ENCODE measurements around the gene KLHL17. TPM values are rescaled to one million over a fixed set of nuclear protein-coding genes. Genes with fewer than 3 reads are reported as not detected.

The KLHL17 gene
- total and polyA plus RNA-seq, 9 of the 15 experiments (the other 6 are each of a cell fraction or from before 2014, with no cell fraction given) = 0.14 to 84.8 (median 13.0) TPM

- TF ChIP-seq CREB3 (tag; conservative IDR thresholded peaks at IDR 0.05; ENCODE audit: low read depth) (no peak), C11orf30 (IDR thresholded peaks at IDR 0.05; ENCODE audit: low read depth) (no peak)
Measured at GRCh38 chr1:963746-964525, 3.6 kb downstream of the KLHL17 start (continued).

GRCh38 chr1:964691-965525, 4.5 kb downstream of the KLHL17 start:
- intact Hi-C loops (cut with micrococcal nuclease) = no loop called here
- Histone ChIP-seq H3K9me1 (ENCODE audit: control insufficient read depth, insufficient read depth, low read length) (no peaks in the 10 kb centered on the region), H3K27me3 (ENCODE audit: control insufficient read depth in 2 of 2, insufficient read depth in 2 of 2, low read length in 2 of 2) (no peaks in the 10 kb centered on the region; a peak in 1 of 5 replicates), H3K79me2 (ENCODE audit: control insufficient read depth, insufficient read depth, low read length) (peaks cover 14% of the 10 kb centered on the region; the same call in 2 of the 3 replicates), H3K4me3 (no peak overlapping the region), H3K27ac (ENCODE audit: extremely low read depth, low read depth, low read length) (no peak overlapping the region), H3K9me3 (replicated peaks; ENCODE audit: control insufficient read depth, insufficient read depth, low read depth, low read length) (peaks cover 6% of the 10 kb centered on the region), H2AFZ (ENCODE audit: low read depth, low read length) (no peak overlapping the region), H3K36me3 (ENCODE audit: control insufficient read depth, insufficient read depth, low read length) (peaks cover 42% of the 10 kb centered on the region; the same call in 2 of the 3 replicates), H3K9ac (ENCODE audit: insufficient read depth in 1 of 2, low read depth in 2 of 2, low read length in 2 of 2) (no peak overlapping the region), H3K4me2 (ENCODE audit: insufficient read depth, low read length) (no peak overlapping the region), H4K20me1 (replicated peaks; ENCODE audit: control insufficient read depth, insufficient read depth, low read length) (no peaks in the 10 kb centered on the region), H3K4me1 (replicated peaks in 1 of 2; ENCODE audit: control insufficient read depth in 2 of 2, insufficient read depth in 2 of 2, low read length in 2 of 2) (peaks cover 20 to 74% of the 10 kb centered on the region in 2 experiments)
- DNase-seq (ENCODE audit: extremely low read depth in 1 of 4, low spot score in 3 of 4) = no peak
- no peak for ATAC-seq
- 88% methylated on average over 30 of the region's 51 CpGs for WGBS (ENCODE audit: insufficient coverage, low coverage, missing lambda C conversion rate)
- ChIA-PET POLR2A (interaction anchor here (0.6 to 0.7 kb wide), 2 partner anchors 10 to 27 kb away, joined by 3 read pairs; no protein-coding TSS in a partner anchor), CTCF (ENCODE audit: low intra/inter-chr PET ratio) (no interaction called here)
- in situ Hi-C loops (cut with MboI) = no loop called here
- FAIRE-seq = no peak
- TF ChIP-seq RBFOX2 (IDR thresholded peaks at IDR 0.05; ENCODE audit: low read depth, low read length) = peak; percentile 37
- no peak for TF ChIP-seq EP400 (IDR thresholded peaks at IDR 0.05)
- peak; percentile 61 for TF ChIP-seq ZBTB33 (CRISPR knock-in tag; IDR thresholded peaks at IDR 0.05)
- no TSS peak for BruUV-seq (replicated peaks)
